ENCODE data around the gene ADPRS.

ADPRS gene

DNA sequence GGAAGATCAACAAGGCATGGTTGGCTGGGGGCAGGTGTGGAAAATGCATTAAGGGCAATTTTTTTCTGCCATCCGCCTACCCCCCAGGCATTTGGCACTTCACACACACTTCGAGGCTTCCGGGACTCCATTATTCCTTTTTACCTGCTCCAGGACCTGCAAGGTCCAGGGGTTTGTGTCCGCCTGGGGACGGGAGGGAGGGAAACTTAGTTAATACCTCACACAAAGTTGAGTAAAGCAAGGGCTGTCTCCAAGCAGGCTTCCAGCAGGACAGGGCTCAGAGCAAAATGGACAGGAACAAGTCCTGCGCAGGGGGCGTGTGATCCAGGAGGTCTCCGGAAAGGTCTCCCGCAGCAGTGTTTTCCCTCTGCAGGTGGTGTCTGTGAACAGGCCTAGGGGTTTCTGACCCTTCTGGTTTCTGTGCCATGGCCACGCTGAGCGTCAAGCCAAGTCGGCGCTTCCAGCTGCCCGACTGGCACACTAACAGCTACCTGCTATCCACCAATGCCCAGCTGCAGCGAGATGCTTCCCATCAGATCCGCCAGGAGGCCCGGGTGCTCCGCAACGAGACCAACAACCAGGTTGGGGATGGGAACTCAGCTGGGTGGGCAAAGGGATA lies 4.1 kb upstream of the ADPRS start:
- H3K9me3 Mint-ChIP-seq = no peaks in the 10 kb centered on the region
- H3K4me3 Mint-ChIP-seq = peak overlapping the region; percentile 30
- H3K4me1 Mint-ChIP-seq (ENCODE audit: low read depth) = peaks cover 5% of the 10 kb centered on the region
- H3K27ac Mint-ChIP-seq = no peak overlapping the region
- H3K36me3 Mint-ChIP-seq (ENCODE audit: low read depth) = peaks cover 4% of the 10 kb centered on the region
- peaks cover 27% of the 10 kb centered on the region for H3K27me3 Mint-ChIP-seq

DNA sequence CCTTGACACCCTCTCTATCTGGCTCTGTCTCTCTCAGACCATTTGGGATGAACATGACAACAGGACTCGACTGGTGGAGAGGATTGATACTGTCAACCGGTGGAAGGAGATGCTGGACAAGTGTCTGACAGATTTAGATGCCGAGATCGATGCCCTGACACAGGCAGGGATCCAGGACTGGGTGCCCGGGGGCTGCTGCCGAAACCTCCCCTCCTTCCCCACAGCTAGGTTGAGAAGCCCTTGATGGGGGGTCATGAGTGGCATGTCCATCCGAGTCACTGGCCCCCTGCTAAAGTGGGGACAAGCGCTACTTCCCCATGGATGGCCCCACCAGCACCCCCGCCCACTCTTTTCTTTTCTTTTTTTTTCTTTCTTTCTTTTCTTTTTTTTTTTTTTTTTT lies 3.6 kb upstream of the ADPRS start:
- H3K4me3 Mint-ChIP-seq = no peak overlapping the region
- H3K36me3 Mint-ChIP-seq (ENCODE audit: low read depth) = peaks cover 5% of the 10 kb centered on the region
- H3K27me3 Mint-ChIP-seq = peaks cover 26% of the 10 kb centered on the region
- no peaks in the 10 kb centered on the region for H3K9me3 Mint-ChIP-seq
- H3K27ac Mint-ChIP-seq = no peak overlapping the region
- peaks cover 10% of the 10 kb centered on the region for H3K4me1 Mint-ChIP-seq (ENCODE audit: low read depth)

DNA sequence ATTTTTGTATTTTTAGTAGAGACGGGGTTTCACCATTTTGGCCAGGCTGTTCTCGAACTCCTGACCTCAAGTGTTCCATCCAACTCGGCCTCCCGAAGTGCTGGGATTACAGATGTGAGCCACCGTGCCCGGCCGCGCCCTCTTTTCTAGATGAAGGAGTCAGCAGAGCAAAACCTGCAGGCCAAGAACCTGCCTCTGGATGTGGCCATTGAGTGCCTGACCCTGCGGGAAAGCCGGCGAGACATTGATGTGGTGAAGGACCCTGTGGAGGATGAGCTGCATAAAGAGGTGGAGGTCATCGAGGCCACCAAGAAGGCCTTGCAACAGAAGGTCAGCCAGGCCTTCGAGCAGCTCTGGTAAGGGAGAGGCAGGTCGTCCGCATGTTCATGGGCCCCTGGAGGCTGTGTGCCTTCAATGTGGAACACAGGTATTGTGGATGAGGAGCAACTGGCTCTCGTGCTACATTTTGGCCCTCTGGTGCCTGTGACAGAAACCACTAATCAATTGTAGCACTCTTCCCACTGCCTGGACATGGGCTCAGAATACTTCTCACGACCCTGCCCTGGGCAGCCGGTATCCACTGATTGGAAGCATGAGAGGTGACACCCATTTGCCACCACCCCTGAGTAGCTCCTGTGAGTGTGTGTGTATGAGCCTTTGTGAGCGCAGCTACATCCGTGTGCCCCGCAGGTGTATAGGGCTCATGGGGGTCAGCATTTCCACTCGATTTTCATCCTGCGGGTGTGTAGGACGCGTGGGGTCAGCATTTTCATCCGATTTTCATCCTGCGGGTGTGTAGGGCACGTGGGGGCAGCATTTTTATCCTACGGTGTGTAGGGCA lies 2.8 kb upstream of the ADPRS start:
- H3K4me3 Mint-ChIP-seq = no peak overlapping the region
- H3K36me3 Mint-ChIP-seq (ENCODE audit: low read depth) = peaks cover 5% of the 10 kb centered on the region
- H3K27me3 Mint-ChIP-seq = peaks cover 24% of the 10 kb centered on the region
- no peaks in the 10 kb centered on the region for H3K9me3 Mint-ChIP-seq
- peaks cover 12% of the 10 kb centered on the region for H3K4me1 Mint-ChIP-seq (ENCODE audit: low read depth)
- H3K27ac Mint-ChIP-seq = no peak overlapping the region

DNA sequence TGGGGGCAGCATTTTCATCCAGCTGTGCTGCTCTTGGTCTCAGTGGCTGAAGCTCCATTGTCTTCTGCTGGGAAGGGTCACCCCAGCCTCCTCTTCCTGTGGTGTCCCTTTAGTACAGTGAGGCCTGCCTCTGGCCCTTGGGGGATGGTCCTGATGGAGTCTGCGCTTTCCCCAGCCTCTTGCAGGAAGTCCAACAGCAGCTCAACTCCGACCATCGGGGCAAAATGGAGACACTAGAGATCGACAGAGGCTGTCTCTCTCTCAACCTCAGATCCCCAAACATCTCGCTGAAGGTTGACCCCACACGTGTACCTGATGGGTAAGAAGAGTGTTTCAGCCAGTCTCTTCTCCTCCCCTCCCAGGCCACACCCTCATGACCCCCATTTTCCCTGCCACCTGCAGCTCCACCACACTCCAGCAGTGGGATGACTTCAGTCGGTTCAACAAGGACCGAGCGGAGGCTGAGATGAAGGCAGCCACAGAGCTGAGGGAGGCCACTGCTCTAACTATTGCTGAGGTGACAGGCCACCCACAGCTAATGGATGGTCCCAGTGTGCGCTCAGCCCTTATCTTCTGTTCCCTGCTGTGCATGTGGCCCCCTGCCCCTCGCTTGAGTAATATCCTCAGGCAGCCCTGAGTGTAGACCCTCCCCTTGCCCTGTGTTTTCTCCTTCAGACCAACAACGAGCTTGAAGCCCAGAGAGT lies 2.0 kb upstream of the ADPRS start:
- peaks cover 16% of the 10 kb centered on the region for H3K4me1 Mint-ChIP-seq (ENCODE audit: low read depth)
- H3K4me3 Mint-ChIP-seq = no peak overlapping the region
- peaks cover 24% of the 10 kb centered on the region for H3K27me3 Mint-ChIP-seq
- H3K27ac Mint-ChIP-seq = no peak overlapping the region
- H3K36me3 Mint-ChIP-seq (ENCODE audit: low read depth) = peaks cover 9% of the 10 kb centered on the region
- no peaks in the 10 kb centered on the region for H3K9me3 Mint-ChIP-seq

DNA sequence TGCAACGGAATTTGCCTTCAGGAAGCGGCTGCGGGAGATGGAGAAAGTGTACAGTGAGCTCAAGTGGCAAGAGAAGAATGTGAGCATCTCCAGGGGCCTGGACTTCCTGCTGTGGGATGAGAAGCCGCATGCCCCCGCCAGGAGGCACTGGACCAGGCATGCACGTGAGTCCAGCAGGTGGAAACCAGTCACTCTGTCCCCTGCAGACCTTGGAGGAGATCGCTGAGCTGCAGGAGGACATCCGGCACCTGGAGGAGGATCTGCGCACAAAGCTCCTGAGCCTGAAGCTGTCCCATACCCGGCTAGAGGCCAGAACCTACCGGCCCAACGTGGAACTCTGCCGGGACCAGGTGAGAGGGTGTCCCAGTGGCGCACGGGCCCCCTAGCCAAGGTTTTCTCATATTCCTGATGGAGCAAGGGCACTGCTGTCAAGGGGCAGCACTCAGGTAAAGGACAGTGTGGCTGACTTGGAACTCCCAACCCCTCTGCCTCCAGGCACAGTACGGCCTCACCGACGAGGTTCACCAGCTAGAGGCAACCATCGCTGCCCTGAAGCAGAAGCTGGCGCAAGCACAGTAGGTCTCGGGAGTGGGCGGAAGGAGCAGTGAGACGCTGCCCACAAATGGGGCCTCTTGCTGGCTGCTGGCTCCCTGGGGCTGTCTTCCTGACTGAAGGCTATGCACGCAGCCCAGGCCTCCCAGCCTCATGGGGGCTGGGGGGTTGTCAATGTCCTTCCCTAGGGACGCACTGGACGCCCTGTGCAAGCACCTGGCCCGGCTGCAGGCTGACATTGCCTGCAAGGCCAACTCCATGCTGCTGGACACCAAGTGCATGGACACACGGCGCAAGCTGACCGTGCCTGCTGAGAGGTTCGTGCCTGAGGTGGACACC lies 1.2 kb upstream of the ADPRS start:
- Mint-ChIP-seq H3K27me3 (peaks cover 17% of the 10 kb centered on the region), H3K27ac (no peak overlapping the region), H3K36me3 (ENCODE audit: low read depth) (peaks cover 13% of the 10 kb centered on the region), H3K9me3 (no peaks in the 10 kb centered on the region), H3K4me3 (no peak overlapping the region), H3K4me1 (ENCODE audit: low read depth) (peaks cover 20% of the 10 kb centered on the region)

DNA sequence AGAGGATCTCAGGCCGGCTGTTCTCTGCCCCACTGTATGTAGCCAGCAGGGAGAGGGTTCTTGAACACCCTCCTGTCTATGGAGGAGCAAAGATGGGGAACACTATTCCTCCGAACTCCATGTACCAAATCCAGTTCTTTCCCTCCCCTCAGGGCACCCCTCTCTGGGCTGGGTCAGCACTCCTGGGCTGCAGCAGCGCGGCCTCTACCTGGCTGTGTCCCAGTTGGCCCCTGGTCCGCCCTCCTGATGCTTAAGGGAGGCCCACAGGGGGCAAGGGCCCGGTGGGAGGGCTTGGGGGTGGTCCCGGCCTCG lies 471 bp upstream of the ADPRS start:
- Mint-ChIP-seq H3K9me3 (no peaks in the 10 kb centered on the region), H3K27me3 (peaks cover 13% of the 10 kb centered on the region), H3K27ac (no peak overlapping the region), H3K36me3 (ENCODE audit: low read depth) (peaks cover 19% of the 10 kb centered on the region), H3K4me1 (ENCODE audit: low read depth) (peaks cover 23% of the 10 kb centered on the region), H3K4me3 (peak overlapping the region; percentile 94)

DNA sequence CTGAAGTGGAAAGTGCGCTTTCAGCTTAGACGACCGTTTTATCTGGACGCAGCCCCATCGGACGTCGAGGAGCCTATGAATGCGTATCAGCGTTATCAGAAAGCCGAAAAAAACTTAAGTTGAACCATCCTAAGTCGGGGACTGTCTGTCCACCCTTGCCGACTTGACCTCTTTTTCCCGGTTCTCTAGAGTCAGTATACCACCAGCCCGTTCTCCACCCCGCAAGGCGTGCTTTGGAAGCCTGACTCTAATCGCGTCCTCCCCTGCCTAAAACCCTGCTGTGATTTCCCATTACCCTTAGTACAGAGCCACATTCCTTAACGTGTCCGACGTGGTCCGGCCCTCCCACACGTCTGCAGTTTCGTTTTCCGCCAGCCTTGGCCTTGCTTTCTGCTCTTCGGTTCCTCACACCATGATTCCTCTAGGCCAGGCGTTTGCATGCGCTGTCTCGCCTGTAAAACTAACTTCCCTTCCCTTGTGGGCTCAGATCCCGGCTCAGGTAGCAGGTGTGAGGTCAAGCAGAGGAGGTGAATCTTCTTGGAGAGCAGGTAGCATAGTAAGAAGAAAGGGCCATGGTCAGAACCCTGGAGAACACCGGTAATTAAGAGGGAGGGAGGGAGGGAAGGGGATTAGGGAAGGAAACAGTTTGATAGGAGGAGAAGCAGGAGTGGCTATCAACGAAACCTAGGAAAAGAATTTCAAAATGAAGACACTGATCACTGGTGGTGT lies 865 bp downstream of the ADPRS start:
- Mint-ChIP-seq H3K27ac (peak overlapping the region; percentile 90), H3K4me3 (peak overlapping the region; percentile 94), H3K4me1 (ENCODE audit: low read depth) (peaks cover 23% of the 10 kb centered on the region), H3K36me3 (ENCODE audit: low read depth) (peaks cover 28% of the 10 kb centered on the region), H3K27me3 (peaks cover 7% of the 10 kb centered on the region), H3K9me3 (no peaks in the 10 kb centered on the region)

DNA sequence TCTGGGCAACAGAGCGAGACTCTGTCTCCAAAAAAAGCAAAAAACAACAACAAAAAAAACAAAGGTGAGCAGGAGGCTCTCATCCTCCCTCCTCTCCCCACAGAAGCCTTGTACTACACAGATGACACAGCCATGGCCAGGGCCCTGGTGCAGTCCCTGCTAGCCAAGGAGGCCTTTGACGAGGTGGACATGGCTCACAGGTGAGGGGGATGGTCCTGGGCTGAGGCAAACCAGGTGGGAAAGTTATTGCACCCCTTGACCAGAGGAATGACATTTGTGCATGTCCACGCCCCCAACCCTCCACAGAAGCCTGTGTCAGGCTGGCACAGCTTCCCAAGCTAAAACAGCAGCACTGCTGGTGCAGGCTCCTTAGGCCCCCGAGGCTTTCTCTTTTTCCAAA lies 2.4 kb downstream of the ADPRS start:
- Mint-ChIP-seq H3K9me3 (no peaks in the 10 kb centered on the region), H3K27ac (no peak overlapping the region), H3K27me3 (no peaks in the 10 kb centered on the region), H3K4me3 (no peak overlapping the region), H3K4me1 (ENCODE audit: low read depth) (peaks cover 23% of the 10 kb centered on the region), H3K36me3 (ENCODE audit: low read depth) (peaks cover 32% of the 10 kb centered on the region)

DNA sequence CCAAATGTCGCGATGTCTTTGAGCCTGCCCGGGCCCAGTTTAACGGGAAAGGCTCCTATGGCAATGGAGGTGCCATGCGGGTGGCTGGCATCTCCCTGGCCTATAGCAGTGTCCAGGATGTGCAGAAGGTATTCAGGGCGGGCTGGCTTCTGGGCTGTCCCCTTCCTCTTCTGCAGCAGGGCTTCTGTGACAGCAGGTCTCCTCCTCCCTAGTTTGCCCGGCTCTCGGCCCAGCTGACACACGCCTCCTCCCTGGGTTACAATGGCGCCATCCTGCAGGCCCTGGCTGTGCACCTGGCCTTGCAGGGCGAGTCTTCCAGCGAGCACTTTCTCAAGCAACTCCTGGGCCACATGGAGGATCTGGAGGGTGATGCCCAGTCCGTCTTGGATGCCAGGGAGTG lies 3.0 kb downstream of the ADPRS start:
- Mint-ChIP-seq H3K9me3 (no peaks in the 10 kb centered on the region), H3K27me3 (no peaks in the 10 kb centered on the region), H3K4me1 (ENCODE audit: low read depth) (peaks cover 23% of the 10 kb centered on the region), H3K4me3 (no peak overlapping the region), H3K27ac (no peak overlapping the region), H3K36me3 (ENCODE audit: low read depth) (peaks cover 32% of the 10 kb centered on the region)

DNA sequence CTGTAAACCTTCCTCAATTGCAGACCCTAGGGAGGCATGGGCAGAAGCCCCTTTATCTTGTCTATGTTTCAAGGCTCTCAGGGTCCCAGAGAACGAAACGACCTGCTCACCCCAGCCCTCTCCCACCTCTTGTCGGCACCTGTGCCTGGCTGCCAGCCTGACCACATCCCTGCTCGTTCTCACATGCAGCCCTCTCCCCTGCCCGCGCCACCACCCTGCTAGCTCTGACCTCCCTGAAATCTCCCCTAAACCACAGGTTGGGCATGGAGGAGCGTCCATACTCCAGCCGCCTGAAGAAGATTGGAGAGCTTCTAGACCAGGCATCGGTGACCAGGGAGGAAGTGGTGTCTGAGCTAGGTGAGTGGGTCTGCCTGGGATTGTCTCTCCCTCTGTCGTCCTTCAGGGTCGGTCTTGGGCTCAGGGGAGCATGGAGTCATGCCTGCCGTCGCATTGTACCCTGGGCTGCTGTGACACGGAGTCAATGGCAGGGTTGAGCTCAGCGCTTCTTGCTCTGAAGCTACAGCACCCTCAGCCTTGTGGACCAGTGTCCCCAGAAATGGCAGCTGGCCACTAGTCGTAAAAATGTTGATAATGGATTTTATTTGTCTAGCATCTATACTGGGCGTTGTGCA lies 3.6 kb downstream of the ADPRS start:
- Mint-ChIP-seq H3K27me3 (no peaks in the 10 kb centered on the region), H3K9me3 (no peaks in the 10 kb centered on the region), H3K36me3 (ENCODE audit: low read depth) (peaks cover 32% of the 10 kb centered on the region), H3K4me1 (ENCODE audit: low read depth) (peaks cover 23% of the 10 kb centered on the region), H3K27ac (no peak overlapping the region), H3K4me3 (no peak overlapping the region)

DNA sequence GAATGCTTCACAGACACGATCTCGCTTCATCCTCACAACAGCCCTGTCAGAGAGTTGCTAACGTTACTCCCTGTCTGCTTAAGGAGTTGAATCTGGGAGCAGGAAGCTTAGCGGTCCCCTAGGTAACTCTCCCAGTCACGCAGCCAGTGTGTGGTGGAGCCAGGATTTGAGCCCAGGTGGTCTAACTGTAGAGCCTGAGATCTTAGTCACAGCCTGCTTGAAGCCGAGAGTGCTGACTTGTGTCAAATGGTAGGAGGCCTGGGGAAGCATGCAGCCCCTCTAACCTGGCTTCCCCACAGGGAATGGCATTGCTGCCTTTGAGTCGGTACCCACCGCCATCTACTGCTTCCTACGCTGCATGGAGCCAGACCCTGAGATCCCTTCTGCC lies 4.1 kb downstream of the ADPRS start:
- no peak overlapping the region for H3K27ac Mint-ChIP-seq
- H3K4me3 Mint-ChIP-seq = no peak overlapping the region
- no peaks in the 10 kb centered on the region for H3K9me3 Mint-ChIP-seq
- peaks cover 32% of the 10 kb centered on the region for H3K36me3 Mint-ChIP-seq (ENCODE audit: low read depth)
- H3K4me1 Mint-ChIP-seq (ENCODE audit: low read depth) = peaks cover 23% of the 10 kb centered on the region
- no peaks in the 10 kb centered on the region for H3K27me3 Mint-ChIP-seq

DNA sequence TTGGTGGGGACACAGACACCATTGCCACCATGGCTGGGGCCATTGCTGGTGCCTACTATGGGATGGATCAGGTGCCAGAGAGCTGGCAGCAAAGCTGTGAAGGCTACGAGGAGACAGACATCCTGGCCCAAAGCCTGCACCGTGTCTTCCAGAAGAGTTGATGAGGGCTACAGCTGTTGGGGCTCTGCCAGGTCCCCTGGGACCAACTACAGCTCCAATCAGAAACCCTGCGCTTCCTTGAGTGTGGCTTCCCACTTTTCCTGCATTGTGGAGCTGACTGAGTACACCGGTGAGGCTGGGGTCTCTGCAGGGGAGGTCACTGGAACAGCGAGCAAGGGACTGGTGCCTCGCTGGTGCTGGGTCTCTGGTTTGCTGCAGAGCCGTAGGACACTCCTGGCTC lies 4.5 kb downstream of the ADPRS start:
- no peak overlapping the region for H3K4me3 Mint-ChIP-seq
- H3K36me3 Mint-ChIP-seq (ENCODE audit: low read depth) = peaks cover 32% of the 10 kb centered on the region
- no peaks in the 10 kb centered on the region for H3K27me3 Mint-ChIP-seq
- H3K9me3 Mint-ChIP-seq = no peaks in the 10 kb centered on the region
- H3K27ac Mint-ChIP-seq = no peak overlapping the region
- H3K4me1 Mint-ChIP-seq (ENCODE audit: low read depth) = peaks cover 23% of the 10 kb centered on the region

DNA sequence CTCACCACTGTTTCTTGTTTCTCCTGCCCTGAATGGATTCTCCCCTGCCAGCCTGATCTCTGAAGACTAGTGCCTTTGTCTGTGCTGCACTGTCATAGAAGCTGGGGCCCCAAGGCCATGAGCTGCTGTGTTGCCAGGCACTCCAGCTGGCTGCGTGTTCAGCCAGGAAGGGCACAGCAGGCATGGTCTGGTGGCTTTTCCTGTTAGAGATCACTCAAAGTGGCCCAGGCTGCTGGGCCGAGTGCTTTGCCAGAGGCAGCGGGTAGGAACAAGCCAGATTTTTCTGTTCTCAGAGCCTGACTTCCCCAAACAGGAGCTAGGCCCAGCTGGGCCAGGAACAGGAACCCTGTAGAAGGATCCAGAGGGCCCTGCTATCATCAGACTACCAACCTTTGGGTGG lies 5.2 kb downstream of the ADPRS start:
- Mint-ChIP-seq H3K27me3 (no peaks in the 10 kb centered on the region), H3K36me3 (ENCODE audit: low read depth) (peaks cover 32% of the 10 kb centered on the region), H3K4me1 (ENCODE audit: low read depth) (peaks cover 23% of the 10 kb centered on the region), H3K4me3 (no peak overlapping the region), H3K27ac (no peak overlapping the region), H3K9me3 (no peaks in the 10 kb centered on the region)

DNA sequence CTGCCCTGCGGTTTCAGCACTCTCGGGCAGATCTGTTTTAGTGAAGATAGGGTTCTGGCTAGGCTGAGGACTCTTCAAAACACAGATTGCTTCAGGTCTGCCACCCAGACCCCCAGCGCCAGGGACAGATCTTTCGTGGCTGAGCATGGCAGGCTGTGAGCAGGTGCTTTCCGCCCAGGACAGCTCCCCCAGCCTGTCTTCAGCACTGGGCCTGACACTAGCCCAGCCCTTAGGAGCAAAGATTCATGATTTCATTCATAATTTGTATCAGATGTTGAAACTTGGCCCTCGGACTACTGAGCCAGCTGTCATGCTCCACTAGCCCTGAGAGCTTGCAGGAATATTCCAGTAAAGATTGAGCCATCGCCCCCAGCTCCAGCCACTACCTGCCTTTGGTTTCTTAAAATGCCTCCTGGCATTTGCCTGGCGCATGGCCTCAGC lies 5.9 kb downstream of the ADPRS start:
- Mint-ChIP-seq H3K4me3 (no peak overlapping the region), H3K36me3 (ENCODE audit: low read depth) (peaks cover 28% of the 10 kb centered on the region), H3K9me3 (no peaks in the 10 kb centered on the region), H3K4me1 (ENCODE audit: low read depth) (peaks cover 18% of the 10 kb centered on the region), H3K27ac (no peak overlapping the region), H3K27me3 (no peaks in the 10 kb centered on the region)

Measured in stimulated activated naive CD8-positive, alpha-beta T cell treated with anti-CD3 and anti-CD28 coated beads, Interleukin-15, Interleukin-2, amounts not matched to agents 100 ng/mL and 50 ng/mL, for 24 hours (primary cell).